ENCODE results near the gene EXOSC1.

The EXOSC1 gene

GRCh38 chr10:97426776-97427570 lies 18.8 kb downstream of the EXOSC1 start:
- peak overlapping the region; percentile 97 for H3K4me3 ChIP-seq (ENCODE audit: low read depth, low read length)
- DNase-seq (ENCODE audit: low read depth) = peak; percentile 58
- TF ChIP-seq MYC (IDR thresholded peaks at IDR 0.05; ENCODE audit: low read depth, low read length) = no peak
- TF ChIP-seq POLR2A (IDR thresholded peaks at IDR 0.05; ENCODE audit: extremely low read depth, insufficient read length) = no peak
- no peak for TF ChIP-seq MAX (IDR thresholded peaks at IDR 0.05; ENCODE audit: low read depth, low read length)
- no peak for TF ChIP-seq CTCF (IDR thresholded peaks at IDR 0.05; ENCODE audit: low read depth, low read length)

- peak within 1 kb of the TSS; percentile 97 for H3K4me3 ChIP-seq (ENCODE audit: low read depth, low read length)
- TF ChIP-seq CTCF (IDR thresholded peaks at IDR 0.05; ENCODE audit: low read depth, low read length) = peak; percentile 70
- TF ChIP-seq MAX (IDR thresholded peaks at IDR 0.05; ENCODE audit: low read depth, low read length) = peak; percentile 81
- 0 out of 2 replicates have a peak, but pooled peaks have one; percentile 43 for TF ChIP-seq MYC (IDR thresholded peaks at IDR 0.05; ENCODE audit: low read depth, low read length)
- TF ChIP-seq POLR2A (IDR thresholded peaks at IDR 0.05; ENCODE audit: extremely low read depth, insufficient read length) = peak; percentile 77
- DNase-seq (ENCODE audit: low read depth) = peak; percentile 98
Measured at GRCh38 chr10:97425964-97426775, 19.6 kb downstream of the EXOSC1 start, which contains the start of gene PGAM1. Gene PGAM1, plus strand, starts transcription at chr10:97426191. Its CDS starts 117 bp downstream, at chr10:97426308.

- peak; percentile 82 for DNase-seq (ENCODE audit: low read depth)
- H3K4me3 ChIP-seq (ENCODE audit: low read depth, low read length) = peak overlapping the region; percentile 1
Measured at GRCh38 chr10:97423757-97424098, 22.1 kb downstream of the EXOSC1 start.

GRCh38 chr10:97416565-97416964 lies 29.2 kb downstream of the EXOSC1 start:
- no peak overlapping the region for H3K4me3 ChIP-seq (ENCODE audit: low read depth, low read length)
- DNase-seq (ENCODE audit: low read depth) = no peak

GRCh38 chr10:97412891-97413304 lies 32.9 kb downstream of the EXOSC1 start:
- H3K4me3 ChIP-seq (ENCODE audit: low read depth, low read length) = no peak overlapping the region
- TF ChIP-seq CTCF (IDR thresholded peaks at IDR 0.05; ENCODE audit: low read depth, low read length) (no peak), POLR2A (IDR thresholded peaks at IDR 0.05; ENCODE audit: extremely low read depth, insufficient read length) (no peak), MAX (IDR thresholded peaks at IDR 0.05; ENCODE audit: low read depth, low read length) (no peak), MYC (IDR thresholded peaks at IDR 0.05; ENCODE audit: low read depth, low read length) (no peak)
- no peak for DNase-seq (ENCODE audit: low read depth)

More at GRCh38 chr10:97416565-97416964, 29.2 kb downstream of the EXOSC1 start:
- TF ChIP-seq CTCF (IDR thresholded peaks at IDR 0.05; ENCODE audit: low read depth, low read length) (no peak), MAX (IDR thresholded peaks at IDR 0.05; ENCODE audit: low read depth, low read length) (no peak), POLR2A (IDR thresholded peaks at IDR 0.05; ENCODE audit: extremely low read depth, insufficient read length) (no peak), MYC (IDR thresholded peaks at IDR 0.05; ENCODE audit: low read depth, low read length) (no peak)

- DNase-seq (ENCODE audit: low read depth) = peak; percentile 60
- no peak overlapping the region for H3K4me3 ChIP-seq (ENCODE audit: low read depth, low read length)
- TF ChIP-seq MAX (IDR thresholded peaks at IDR 0.05; ENCODE audit: low read depth, low read length) (peak; percentile 26; the same call in 1 of the 2 replicates), POLR2A (IDR thresholded peaks at IDR 0.05; ENCODE audit: extremely low read depth, insufficient read length) (no peak), CTCF (IDR thresholded peaks at IDR 0.05; ENCODE audit: low read depth, low read length) (no peak)
Measured at GRCh38 chr10:97411406-97411805, 34.4 kb downstream of the EXOSC1 start.

All from NB4 (cell line).